Gastroesophageal sphincter (tissue), 4 donors: ENCODE measurements around the gene RHBDF2. TPM values are rescaled to one million over a fixed set of nuclear protein-coding genes. Genes with fewer than 3 reads are reported as not detected.

ENCODE experiments used
- ATAC-seq: fragments of 150-250 bp; one replicate; pipeline ENCODE4 v1.9.1; 2016; ENCODE audit warnings: mild to moderate bottlenecking, moderate library complexity
- H3K27ac ChIP-seq, 4 donors: fragments of 200-600 bp; sonication (generic) in 3 of 4; 1 replicate in 3 of 4; 2 replicates in 1 of 4; pipeline ENCODE4 v1.5.1; 2016 to 2019
- H3K27me3 ChIP-seq: fragments of 200-600 bp; sonication (generic); one replicate; pipeline ENCODE4 v1.5.1; 2019
- H3K36me3 ChIP-seq, 2 donors: fragments of 200-600 bp; sonication (generic); one replicate each; pipeline ENCODE4 v1.5.1; 2019; ENCODE audit warnings: control low read depth in 1 of 2
- H3K4me1 ChIP-seq, 3 donors: fragments of 200-600 bp; sonication (generic); 1 replicate in 2 of 3; 2 replicates in 1 of 3; pipeline ENCODE4 v1.5.1; 2016 to 2019; ENCODE audit warnings: control low read depth in 2 of 3
- H3K4me3 ChIP-seq, 2 donors: fragments of 200-600 bp; sonication (generic); one replicate each; pipeline ENCODE4 v1.5.1; 2019; ENCODE audit warnings: mild to moderate bottlenecking in 1 of 2, moderate library complexity in 1 of 2
- H3K9me3 ChIP-seq, 3 donors: fragments of 200-600 bp; sonication (generic); one replicate each; pipeline ENCODE4 v1.5.1; 2017 to 2019; ENCODE audit warnings: control low read depth in 2 of 3
- EP300 ChIP-seq: sonication (generic); formaldehyde crosslinking; IDR thresholded peaks from one replicate; pipeline ENCODE4 v1.6.1; 2017; ENCODE audit warnings: antibody characterized with exemption, mild to moderate bottlenecking
- POLR2A ChIP-seq, 2 donors: fragments of 450-650 bp; IDR thresholded peaks; one replicate each; pipeline ENCODE4 v1.6.1; 2017; ENCODE audit warnings: antibody characterized with exemption in 2 of 2, mild to moderate bottlenecking in 2 of 2, moderate library complexity in 1 of 2
- POLR2AphosphoS5 ChIP-seq: sonication (generic); formaldehyde crosslinking; IDR thresholded peaks from one replicate; pipeline ENCODE4 v1.6.1; 2017; ENCODE audit warnings: antibody characterized with exemption
- WGBS, 2 donors: methylation state at CpG; one replicate each; pipeline ENCODE4 v1.1.5; 2018; ENCODE audit warnings: low coverage in 1 of 2; 5-methylcytosine and 5-hydroxymethylcytosine counted together
- total RNA-seq, 4 donors: library from RNA; depleted of rRNA; stranded (reverse); fragments of >200 nt; gene quantifications; one replicate each; pipeline ENCODE4 v1.1.0, GENCODE V29; 2016
- TF ChIP-seq, protein P1 (sequence below), 4 experiments: fragments of 200-600 bp in 2 of 4; fragments of 450-650 bp in 2 of 4; sonication (generic) in 1 of 4; IDR thresholded peaks; one replicate each; pipeline ENCODE4 v1.5.1; 2017 to 2019; ENCODE audit warnings: antibody characterized with exemption in 4 of 4, mild to moderate bottlenecking in 2 of 4, moderate library complexity in 2 of 4

RHBDF2 gene
- total RNA-seq, 4 donors from 2014 or later, result 7.3 to 20.5 (median 8.5) TPM

DNA sequence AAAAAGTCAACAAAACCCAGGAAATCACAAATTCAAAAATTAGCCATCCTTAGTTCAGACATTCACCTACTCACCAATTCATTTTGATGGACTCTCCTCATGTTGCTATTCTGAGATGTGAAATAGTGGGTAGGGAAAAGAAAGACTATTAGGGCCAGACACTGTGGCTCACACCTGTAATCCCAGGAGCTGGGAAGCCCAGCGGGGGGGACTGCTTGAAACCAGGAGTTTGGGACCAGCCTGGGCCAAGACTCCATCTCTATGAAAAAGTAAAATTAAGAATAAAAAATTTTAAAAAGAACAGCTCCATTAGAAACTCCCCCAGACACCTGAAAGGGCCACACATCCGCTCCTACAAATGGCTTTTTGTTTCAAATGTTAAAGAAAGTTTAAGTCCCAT is 69.7 kb downstream of the RHBDF2 start:
- Histone ChIP-seq H3K36me3 (no peaks in the 10 kb centered on the region), H3K27me3 (no peaks in the 10 kb centered on the region), H3K4me3 (no peak overlapping the region), H3K4me1 (peaks cover 4 to 27% (median 7%) of the 10 kb centered on the region in 3 donors), H3K27ac (no peak overlapping the region), H3K9me3 (no peaks in the 10 kb centered on the region)
- no peak for TF ChIP-seq POLR2A (IDR thresholded peaks at IDR 0.05)
- TF ChIP-seq EP300, result no peak
- TF ChIP-seq, protein P1, sequence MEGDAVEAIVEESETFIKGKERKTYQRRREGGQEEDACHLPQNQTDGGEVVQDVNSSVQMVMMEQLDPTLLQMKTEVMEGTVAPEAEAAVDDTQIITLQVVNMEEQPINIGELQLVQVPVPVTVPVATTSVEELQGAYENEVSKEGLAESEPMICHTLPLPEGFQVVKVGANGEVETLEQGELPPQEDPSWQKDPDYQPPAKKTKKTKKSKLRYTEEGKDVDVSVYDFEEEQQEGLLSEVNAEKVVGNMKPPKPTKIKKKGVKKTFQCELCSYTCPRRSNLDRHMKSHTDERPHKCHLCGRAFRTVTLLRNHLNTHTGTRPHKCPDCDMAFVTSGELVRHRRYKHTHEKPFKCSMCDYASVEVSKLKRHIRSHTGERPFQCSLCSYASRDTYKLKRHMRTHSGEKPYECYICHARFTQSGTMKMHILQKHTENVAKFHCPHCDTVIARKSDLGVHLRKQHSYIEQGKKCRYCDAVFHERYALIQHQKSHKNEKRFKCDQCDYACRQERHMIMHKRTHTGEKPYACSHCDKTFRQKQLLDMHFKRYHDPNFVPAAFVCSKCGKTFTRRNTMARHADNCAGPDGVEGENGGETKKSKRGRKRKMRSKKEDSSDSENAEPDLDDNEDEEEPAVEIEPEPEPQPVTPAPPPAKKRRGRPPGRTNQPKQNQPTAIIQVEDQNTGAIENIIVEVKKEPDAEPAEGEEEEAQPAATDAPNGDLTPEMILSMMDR (IDR thresholded peaks at IDR 0.05), result no peak
- TF ChIP-seq POLR2AphosphoS5, result no peak
- no peak for ATAC-seq
- WGBS, 2 donors, result 100% methylated on average over 1 to 2 of the region's 2 CpGs

DNA sequence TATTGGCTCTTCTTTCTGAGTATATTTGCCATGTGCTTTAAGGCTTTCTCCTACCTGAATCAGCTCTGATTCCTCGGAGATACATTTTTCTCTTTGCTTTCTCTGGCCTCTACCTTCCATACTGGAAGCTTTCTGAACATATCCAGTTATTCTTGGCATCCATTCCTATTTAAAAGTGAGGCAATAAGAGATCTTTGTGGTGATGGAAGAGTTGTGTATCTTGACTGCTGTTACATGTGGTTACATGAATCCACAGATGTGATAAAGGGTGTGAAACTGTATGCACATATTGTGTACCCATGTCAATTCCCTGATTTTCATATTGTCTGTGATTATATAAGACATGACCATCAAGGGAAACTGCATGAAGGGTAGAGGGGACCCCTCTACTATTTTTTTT is 72.7 kb downstream of the RHBDF2 start:
- Histone ChIP-seq H3K4me1 (peaks cover 4 to 27% (median 7%) of the 10 kb centered on the region in 3 donors), H3K4me3 (no peak overlapping the region), H3K36me3 (no peaks in the 10 kb centered on the region), H3K27ac (no peak overlapping the region), H3K27me3 (no peaks in the 10 kb centered on the region), H3K9me3 (no peaks in the 10 kb centered on the region)
- no peak for TF ChIP-seq POLR2A (IDR thresholded peaks at IDR 0.05)
- TF ChIP-seq EP300, result no peak
- TF ChIP-seq POLR2AphosphoS5, result no peak
- TF ChIP-seq, protein P1 (IDR thresholded peaks at IDR 0.05), result no peak
- 80 to 100% methylated on average over 1 of the region's 1 CpG for WGBS, 2 donors
- ATAC-seq, result no peak

DNA sequence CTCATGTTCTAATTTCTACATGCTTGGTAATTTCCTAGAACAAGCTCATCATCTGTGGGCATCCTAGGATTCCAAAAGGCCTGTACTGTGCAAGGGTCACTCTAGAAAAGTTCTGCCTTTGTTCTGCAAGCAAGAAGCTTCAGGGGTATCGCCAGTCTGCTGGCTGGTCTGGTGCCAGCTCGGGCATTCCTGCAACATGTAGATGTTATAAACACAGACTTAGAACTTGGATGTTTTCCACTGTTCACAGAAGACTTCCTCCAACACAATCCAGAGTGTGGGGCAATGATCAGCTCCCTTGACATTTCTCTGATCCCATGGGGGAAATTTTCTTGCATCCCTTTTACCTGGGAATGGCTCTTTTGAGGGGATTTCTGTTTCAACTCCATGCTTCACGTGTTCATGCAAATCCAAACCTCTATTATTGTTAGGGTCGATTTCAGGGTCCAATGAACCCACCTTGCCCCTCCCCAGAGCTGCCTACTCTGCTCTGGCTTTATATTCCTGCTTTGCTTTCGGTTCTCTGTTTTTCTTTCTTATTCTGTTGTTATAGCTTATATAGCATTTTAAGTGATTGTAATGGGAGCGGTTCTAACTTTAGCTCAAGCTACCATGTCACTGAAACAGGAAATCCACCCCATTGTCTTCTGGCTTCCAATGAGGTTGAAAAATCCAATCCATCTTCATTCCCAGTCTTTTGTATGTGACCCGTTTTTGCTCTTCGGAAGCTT is 73.6 kb downstream of the RHBDF2 start:
- 43 to 67% methylated on average over 6 to 8 of the region's 8 CpGs for WGBS, 2 donors
- TF ChIP-seq, protein P1 (IDR thresholded peaks at IDR 0.05), result no peak
- TF ChIP-seq POLR2AphosphoS5 (no peak), EP300 (no peak), POLR2A (IDR thresholded peaks at IDR 0.05) (no peak)
- Histone ChIP-seq H3K27ac (peak overlapping the region in 1 of 4 donors; percentile 11), H3K36me3 (peaks cover 0 to 4% of the 10 kb centered on the region in 2 donors), H3K4me1 (peaks cover 4 to 25% (median 7%) of the 10 kb centered on the region in 3 donors), H3K4me3 (no peak overlapping the region), H3K27me3 (no peaks in the 10 kb centered on the region), H3K9me3 (no peaks in the 10 kb centered on the region)
- ATAC-seq, result no peak

DNA sequence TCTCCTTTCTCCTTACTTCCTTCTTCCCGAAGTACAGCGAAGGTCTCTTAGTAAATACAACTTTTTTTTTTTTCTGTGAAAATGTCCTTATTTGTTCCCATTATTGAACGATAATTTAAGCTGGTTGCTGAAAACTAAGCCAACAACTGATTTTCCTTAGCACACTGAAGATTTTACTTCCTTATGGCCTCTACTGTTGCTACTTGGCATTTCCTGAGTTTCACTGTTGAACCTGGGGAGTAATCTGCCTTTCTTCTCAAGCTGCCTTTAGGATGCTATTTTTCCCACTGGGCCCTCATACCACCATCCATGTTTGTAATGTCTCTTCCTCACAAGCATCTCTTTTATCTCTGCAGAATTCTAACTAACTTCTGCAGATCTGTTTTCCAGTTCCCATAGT is 74.4 kb downstream of the RHBDF2 start:
- ATAC-seq, result no peak
- Histone ChIP-seq H3K4me1 (peaks cover 4 to 19% (median 7%) of the 10 kb centered on the region in 3 donors), H3K4me3 (no peak overlapping the region), H3K27me3 (no peaks in the 10 kb centered on the region), H3K36me3 (peaks cover 0 to 9% of the 10 kb centered on the region in 2 donors), H3K9me3 (no peaks in the 10 kb centered on the region), H3K27ac (no peak overlapping the region)
- 80 to 92% methylated on average over 1 to 3 of the region's 3 CpGs for WGBS, 2 donors
- TF ChIP-seq EP300 (no peak), POLR2A (IDR thresholded peaks at IDR 0.05) (no peak), POLR2AphosphoS5 (no peak)
- TF ChIP-seq, protein P1 (IDR thresholded peaks at IDR 0.05), result no peak

DNA sequence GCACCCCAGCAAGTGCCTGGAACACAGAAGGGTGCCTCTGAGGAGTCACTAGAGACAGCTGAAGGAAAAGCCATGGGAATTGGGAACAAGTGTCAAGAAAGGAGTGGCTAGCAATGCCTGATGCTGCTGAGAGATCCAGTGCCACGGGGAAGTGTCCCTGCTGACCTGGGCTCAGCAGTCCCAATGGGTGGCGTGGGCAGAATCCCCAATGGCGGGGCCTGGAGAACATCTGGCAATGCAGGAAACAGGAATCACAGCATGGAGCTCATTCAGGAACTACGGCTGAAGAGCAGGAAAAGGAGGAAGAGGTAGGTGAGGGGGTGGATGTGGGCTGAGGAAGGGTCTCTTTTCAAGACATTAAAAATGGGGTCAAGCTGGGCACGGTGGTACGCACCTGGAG is 78.4 kb downstream of the RHBDF2 start:
- ATAC-seq, result no peak
- H3K9me3 ChIP-seq, result no peaks in the 10 kb centered on the region
- H3K27me3 ChIP-seq, result no peaks in the 10 kb centered on the region
- peaks cover 0 to 9% of the 10 kb centered on the region in 2 donors for H3K36me3 ChIP-seq
- peaks cover 2 to 36% (median 16%) of the 10 kb centered on the region in 3 donors for H3K4me1 ChIP-seq
- no peak overlapping the region for H3K27ac ChIP-seq
- no peak for TF ChIP-seq POLR2AphosphoS5
- no peak for TF ChIP-seq POLR2A (IDR thresholded peaks at IDR 0.05)
- no peak for TF ChIP-seq EP300
- TF ChIP-seq, protein P1 (IDR thresholded peaks at IDR 0.05), result no peak
- WGBS, 2 donors, result 86 to 95% methylated on average over 5 to 6 of the region's 6 CpGs
- no peak overlapping the region for H3K4me3 ChIP-seq
